Measurements from ENCODE around the gene EHD1.
A peak's percentile ranks its signal among the peaks of the same experiment; 100 is the strongest.

Gene EHD1

DNA sequence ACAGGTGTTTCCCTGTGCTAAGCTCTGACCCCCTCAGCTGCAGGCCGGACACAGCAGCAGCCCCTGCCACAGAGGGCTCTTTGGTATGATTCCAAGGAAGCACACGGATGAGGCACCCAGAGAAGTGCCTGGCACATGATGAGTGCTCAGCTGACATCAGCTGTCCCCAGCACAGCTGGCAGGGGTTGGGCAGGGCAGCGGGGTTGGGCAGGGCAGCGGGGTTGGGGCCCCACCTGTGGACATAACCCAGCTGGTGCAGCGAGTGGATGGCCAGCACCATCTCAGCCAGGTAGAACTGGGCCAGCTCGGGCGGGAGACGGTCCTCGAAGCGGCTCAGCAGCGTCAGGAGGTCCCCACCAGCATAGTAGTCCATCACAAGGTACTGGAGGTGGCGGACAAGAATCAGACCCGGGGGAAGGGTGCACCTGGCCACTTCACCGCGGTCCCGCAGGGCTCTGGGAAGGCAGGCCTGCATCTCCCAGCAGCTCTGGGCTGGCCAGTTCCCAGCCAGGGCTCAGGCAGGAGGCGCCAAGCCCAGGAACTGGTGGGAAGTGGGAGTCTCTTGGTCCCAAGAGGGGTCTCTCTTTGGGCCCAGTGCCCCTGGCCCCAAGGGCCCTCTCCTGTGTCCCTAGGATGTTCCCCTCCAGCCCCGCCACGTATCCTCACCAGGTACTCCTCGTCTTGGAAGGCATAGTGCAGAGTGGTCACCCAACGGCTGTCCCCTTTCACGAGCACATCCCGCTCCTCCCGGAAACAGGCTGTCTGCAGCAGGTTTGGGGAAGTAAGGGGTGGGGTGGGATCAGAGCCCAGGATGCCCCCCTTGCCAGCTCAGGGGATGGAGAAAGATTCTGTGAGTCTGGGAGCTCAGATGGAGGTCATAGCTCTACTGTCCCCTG is 38.3 kb downstream of the EHD1 start:
- no peak for DNase-seq
- in situ Hi-C loops (cut with HindIII; ENCODE audit: low pct_ligation_motif_present, low pct_unique_long_range_greater_than_20kb, low sequenced_read_pairs) = no loop called here

DNA sequence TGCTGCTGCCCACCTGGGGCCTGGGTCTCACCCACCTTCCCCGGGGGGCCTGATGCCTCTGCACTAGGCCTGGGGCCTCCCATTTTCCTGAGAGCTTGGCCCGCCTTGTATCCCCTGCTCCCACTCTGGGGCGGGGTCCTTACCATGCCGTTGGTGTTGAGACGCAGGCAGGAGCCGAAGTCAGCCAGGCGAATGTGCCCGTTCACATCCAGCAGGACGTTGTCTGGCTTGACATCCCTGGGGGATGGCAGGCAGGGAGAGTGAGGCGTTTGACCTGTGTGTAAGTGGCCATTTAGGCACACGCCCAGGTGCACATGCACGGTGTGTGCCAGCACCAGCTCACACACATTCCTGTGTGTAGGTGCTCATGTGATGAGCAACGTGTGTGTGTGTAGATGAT is 39.1 kb downstream of the EHD1 start:
- no peak for DNase-seq
- in situ Hi-C loops (cut with HindIII; ENCODE audit: low pct_ligation_motif_present, low pct_unique_long_range_greater_than_20kb, low sequenced_read_pairs) = no loop called here

DNA sequence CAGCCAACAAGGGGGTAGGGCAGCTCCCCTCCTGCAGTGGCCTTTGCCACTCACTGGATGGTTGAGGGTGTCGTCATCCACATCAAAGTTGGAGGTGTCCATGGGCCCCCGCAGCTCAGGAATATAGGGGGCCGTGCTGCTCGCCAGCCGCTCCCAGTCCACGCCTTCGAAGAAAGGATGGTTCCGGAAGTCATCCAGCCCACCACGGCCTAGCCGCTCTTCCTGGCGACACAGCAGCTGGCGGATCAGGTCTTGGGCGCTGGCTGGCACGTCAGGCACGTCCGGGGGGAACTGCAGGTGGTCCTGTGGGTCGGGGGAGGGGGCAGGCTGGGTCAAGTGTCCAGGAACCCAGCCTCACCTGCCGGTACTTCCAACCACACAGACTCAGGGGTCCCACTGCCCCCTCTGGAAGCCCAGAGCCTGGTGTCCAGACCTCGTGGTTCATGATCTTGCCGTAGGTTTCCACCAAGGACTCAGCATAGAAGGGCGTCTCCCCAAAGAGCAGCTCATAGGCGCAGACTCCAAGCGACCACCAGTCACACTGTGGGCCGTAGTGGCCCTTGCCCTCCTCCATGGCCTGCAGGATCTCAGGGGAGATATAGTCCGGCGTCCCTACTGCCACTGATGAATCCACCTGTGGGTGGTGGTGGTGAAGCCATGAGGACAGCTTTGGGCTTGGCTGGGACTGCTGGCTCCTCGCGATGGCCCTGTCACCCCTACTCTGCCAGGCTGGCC is 39.7 kb downstream of the EHD1 start:
- in situ Hi-C loops (cut with HindIII; ENCODE audit: low pct_ligation_motif_present, low pct_unique_long_range_greater_than_20kb, low sequenced_read_pairs) = no loop called here
- no peak for DNase-seq

DNA sequence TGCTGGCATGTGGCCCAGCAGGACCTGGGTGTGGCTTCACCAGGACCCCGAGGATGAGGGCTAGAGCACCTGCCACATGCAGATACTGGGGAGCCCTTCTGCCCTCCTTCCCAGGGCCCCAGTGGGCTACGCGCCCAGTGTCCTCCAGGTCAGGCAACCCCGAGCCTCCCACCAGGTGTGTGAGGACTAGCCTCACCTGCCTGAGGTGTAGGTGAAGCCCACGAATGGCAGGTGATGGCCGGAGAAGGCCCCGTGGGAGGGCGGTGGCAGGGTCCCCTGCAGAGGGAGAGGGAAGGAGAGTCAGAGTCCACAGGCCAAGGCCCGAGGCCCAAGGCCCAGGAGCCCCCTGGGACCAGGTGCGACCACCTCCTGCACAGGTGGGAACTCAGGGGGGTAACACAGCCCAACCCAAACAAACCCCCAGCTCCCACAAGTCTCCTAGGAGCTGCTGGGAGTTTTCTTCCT is 40.5 kb downstream of the EHD1 start:
- in situ Hi-C loops (cut with HindIII; ENCODE audit: low pct_ligation_motif_present, low pct_unique_long_range_greater_than_20kb, low sequenced_read_pairs) = no loop called here

DNA sequence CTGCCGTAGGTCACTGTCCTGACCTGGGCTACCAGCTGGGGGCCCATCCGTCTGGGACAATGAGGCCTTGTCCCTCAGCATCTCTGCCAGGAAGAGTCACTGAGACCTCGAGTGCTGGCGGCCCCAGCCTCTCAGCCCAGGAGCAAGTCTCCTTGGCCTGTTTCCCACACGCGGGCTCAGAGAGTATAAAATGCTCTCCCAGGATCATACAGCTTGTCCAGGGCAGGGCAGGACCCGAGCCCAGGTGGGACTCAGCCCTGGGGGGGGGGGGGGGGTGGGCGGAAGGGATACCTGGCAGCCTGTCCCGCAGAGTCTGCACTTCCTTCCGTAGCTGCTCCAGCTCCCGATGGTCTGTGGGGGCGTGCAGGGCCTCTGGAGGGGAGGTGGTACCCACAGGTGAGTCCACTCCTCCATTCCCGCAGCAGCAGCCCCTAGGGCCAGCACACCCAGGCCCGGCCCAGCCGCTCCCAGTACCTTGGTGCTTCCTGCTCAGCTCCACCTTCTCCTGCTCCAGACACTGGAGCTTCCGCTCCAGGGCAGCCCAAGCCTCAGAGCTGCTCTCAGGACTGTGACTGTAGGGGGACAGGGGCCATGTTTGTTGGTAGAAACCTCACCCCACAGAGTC is 41.9 kb downstream of the EHD1 start:
- in situ Hi-C loops (cut with HindIII; ENCODE audit: low pct_ligation_motif_present, low pct_unique_long_range_greater_than_20kb, low sequenced_read_pairs) = no loop called here
- DNase-seq = no peak

More for the DNA sequence above, 40.5 kb downstream of the EHD1 start:
- no peak for DNase-seq

DNA sequence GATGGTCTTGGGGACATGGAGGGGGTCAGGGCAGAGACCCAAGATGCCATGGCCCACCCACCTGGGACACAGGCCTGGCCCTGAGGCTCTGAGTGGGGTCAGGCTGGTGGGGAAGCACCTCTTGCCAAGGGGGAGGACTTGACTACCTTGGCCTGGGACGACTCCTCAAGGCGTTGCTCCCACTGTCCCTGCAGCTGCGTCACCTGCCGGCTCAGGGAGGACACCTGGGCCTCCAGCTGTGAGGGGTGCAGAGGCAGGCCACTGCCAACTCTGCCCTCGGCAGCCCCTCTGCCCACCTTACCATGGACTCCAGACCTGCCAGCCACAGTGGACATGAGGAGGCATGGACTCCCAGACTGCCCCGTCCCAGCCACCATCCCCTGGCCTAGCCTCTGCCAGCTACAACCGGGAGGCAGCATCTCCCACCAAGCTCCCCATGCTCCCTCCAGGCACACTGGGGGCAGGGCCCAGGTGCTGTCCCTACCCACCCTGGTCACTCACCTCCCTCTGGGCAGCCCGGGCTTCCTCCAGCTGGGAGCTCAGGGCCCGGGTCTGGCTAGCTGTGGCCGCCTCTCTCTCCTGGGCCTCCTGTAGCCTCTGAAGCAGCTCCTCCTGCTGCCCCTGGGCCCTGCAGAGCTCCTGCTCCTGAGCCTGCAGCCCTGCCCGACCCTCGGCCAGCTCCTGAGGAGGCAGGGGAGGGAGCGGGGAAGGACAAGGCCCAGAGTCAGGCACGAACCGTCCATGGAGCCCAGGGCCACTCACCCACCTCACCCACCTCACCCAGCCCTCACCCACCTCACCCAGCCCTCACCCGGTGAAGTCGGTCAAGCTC is 42.6 kb downstream of the EHD1 start:
- no peak for DNase-seq
- in situ Hi-C loops (cut with HindIII; ENCODE audit: low pct_ligation_motif_present, low pct_unique_long_range_greater_than_20kb, low sequenced_read_pairs) = no loop called here

DNA sequence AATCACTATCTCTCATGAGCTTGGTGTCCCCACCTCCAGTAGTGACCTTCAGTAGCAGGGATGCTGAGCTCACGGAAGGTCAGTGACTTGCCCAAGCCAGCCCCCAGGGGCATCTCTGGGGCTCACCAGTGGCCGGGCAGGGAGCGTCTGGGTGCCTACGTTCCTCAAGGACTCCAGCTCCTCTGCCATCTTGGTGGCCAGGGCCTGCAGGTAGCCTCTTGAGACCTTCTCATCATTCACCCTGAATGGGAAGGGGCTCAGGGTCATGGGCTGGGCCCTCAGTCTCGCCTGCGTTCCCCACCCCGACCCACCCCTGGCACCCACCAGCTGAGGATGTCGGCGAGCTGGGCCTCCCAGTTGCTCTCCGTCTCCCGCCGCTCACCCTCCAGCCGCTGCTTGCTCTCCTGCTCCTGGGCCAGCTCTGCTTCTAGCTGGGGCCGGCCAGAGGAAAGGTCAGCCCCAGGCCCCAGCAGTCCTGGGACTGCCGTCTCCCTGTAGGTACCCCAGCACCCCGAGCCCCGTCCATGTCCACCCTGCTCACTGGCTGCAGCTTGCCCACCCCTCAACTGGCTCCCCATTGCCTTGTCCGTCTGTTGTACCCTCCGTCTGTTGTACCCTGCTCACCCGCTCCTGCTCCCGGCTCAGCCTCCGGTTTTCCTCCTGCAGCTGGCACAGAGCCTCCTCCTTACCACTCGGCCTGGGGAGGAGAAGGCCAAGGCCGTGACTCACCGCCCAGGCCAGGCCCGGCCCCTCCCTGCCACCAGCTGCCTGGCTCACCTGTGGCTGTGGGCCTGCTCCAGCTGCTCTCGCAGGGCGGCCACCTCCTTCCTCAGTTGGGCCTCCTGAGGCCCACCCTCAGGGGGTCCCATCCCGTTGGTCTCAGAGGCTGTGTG is 43.5 kb downstream of the EHD1 start:
- in situ Hi-C loops (cut with HindIII; ENCODE audit: low pct_ligation_motif_present, low pct_unique_long_range_greater_than_20kb, low sequenced_read_pairs) = no loop called here
- DNase-seq = peak; percentile 80

DNA sequence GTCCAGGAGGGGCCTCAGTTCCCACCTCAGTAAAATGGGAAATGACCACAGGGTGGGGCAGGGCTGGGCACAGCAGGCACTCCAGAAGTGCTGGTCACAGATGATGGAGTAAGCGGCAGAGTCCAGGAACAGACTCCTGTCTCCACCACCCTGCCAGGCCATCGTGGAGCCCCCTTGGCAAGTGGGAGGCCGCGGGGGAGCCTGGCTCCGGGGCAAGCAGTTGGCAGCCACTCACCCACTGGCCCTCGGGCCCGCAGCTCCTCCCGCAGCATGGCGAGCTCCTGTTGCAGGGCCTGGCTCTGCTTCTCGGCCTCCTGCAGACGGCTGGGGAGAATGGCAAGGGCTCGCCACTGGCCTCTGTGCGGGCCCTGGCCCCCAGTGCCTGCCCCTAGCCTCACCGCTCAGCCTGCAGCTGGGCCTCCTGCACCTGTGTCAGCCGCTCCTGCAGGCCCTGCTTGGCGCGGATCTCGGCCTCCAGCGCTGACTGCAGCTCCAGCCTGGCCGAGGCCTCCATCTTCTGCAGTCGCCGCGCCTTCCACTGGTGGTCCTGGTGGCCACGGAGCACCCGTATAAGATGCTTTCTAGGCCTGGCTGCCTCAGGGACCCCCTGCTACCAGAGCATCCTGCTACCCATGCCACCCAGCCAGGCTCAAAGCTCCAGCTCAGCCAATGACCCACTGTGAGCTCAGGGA is 44.2 kb downstream of the EHD1 start:
- DNase-seq = no peak
- in situ Hi-C loops (cut with HindIII; ENCODE audit: low pct_ligation_motif_present, low pct_unique_long_range_greater_than_20kb, low sequenced_read_pairs) = no loop called here

DNA sequence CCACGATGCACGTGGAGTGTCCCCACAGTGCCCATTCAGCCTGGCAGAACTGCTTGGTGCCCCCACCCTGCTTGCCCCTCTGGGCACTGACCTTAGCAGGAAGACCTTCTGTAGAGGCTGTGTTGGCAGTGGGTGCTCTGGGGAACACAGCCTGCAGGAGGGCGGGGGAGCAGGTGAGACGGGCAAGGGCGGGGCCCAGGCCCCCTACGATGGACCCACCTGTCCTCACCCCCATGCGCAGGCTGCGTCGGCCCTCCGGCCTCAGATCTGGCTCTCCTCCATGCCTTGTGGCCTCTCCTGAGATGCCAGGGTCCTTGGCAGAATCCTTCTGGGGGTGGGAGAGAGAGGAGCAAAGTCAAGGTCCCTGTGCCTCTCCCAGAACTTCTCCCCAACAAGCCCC is 44.9 kb downstream of the EHD1 start:
- in situ Hi-C loops (cut with HindIII; ENCODE audit: low pct_ligation_motif_present, low pct_unique_long_range_greater_than_20kb, low sequenced_read_pairs) = no loop called here
- no peak for DNase-seq

DNA sequence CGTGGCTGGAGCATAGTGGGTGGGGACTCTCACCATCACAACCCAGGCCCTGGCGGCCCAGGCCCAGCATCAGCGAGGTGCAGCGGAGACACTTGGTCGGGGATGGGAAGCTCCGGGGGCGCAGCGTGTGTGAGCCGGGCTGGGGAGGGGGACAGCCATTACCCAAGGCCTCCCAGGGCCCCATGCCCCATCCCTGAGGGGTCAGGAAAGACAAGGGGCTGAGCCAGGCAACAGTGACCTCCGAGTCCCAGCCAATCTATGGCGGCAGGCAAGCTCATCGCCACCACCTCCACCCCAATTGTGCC is 45.3 kb downstream of the EHD1 start:
- DNase-seq = no peak
- in situ Hi-C loops (cut with HindIII; ENCODE audit: low pct_ligation_motif_present, low pct_unique_long_range_greater_than_20kb, low sequenced_read_pairs) = no loop called here

DNA sequence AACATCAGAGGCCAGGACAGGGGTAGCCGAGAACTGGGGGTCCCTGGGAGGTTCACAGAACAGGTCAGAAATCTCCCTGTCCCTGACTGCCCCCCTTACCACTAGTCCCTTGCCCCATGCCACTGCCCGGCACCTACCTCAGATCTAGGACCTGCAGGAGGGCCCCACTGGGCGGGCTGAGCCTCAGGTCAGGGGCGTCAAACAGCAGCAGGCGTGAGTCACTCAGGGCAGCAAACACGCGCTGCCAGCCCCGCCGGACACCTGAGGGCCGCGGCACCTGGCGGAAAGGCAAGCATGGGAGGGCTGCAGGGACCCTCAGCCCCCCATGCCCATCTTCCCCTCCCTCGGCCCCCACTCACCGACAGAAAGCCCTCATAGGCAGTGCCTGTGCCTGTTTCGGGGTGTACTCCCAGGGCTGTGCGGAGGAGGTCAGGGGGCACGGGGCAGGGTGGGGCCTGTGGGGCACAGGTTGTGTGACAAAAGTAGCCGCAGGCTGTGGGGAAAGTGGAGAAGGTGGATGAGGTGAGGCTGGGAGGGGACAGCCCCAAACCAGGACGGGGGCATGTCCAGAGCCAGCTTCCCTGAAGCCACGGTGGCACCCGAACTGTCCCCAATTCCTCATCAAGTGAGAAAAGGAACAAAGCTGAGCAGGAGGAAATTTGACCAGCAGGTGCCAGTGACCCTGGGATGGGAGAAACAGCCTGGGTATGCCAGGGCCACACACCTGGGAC is 45.8 kb downstream of the EHD1 start:
- in situ Hi-C loops (cut with HindIII; ENCODE audit: low pct_ligation_motif_present, low pct_unique_long_range_greater_than_20kb, low sequenced_read_pairs) = no loop called here
- DNase-seq = no peak

DNA sequence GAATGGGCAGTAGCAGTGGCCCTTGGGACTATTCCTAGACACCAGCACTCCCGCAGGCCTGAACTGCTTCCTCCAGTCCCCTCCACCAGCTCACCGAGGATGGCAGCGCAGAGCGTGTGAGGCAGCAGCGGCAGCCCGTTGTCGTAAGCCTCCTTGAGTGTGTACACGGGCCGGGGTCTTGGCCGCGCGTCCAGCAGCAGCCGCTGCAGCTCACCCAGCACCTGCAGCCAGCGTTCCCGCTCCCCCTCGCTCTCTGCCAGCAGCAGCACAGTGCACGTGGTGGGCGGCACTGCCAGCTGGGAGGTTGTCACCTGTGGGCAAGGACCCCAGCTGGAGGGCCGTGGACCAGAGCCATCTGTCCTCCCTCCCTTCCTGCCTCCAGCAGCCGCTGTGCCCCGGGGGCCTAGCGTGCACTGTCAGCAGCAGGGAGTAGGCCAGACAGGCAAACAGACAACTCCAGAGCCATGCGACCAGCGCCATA is 47.0 kb downstream of the EHD1 start:
- in situ Hi-C loops (cut with HindIII; ENCODE audit: low pct_ligation_motif_present, low pct_unique_long_range_greater_than_20kb, low sequenced_read_pairs) = no loop called here

DNA sequence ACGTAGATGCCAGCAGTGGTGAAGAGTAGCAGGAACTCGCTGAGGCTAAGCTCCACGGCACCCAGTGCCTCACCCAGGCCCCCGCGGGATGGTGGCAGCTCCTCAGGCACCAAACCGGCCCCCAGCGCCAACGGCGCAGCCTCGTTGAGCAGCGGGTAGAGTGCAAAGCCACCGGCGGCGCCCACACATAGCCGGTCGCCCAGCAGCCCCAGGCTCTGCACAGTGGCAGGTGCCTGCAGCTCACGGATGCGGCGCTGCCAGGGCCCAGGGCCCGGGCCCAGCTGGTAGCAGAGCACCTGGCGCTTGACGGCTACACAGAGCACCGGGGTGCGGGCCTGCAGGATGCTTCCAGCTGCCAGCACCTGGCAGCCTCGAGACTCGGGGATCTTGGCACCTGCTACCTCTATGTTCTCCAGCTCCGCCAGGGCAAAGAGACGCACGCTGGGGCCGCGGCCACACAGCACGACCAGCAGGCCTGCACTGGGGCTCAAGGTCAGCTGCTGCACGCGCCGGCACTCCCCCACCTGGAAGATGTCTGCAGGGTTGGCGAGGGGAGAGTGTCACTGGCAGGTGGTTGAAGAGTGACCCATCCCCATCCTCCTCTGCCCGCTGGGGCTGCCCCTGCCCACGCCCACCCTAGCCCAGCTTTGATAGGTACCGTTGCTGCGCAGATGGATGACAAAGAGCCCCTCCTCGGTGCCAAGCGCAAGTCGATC is 48.7 kb downstream of the EHD1 start:
- in situ Hi-C loops (cut with HindIII; ENCODE audit: low pct_ligation_motif_present, low pct_unique_long_range_greater_than_20kb, low sequenced_read_pairs) = no loop called here
- no peak for DNase-seq

More for the DNA sequence above, 47.0 kb downstream of the EHD1 start:
- DNase-seq = no peak

DNA sequence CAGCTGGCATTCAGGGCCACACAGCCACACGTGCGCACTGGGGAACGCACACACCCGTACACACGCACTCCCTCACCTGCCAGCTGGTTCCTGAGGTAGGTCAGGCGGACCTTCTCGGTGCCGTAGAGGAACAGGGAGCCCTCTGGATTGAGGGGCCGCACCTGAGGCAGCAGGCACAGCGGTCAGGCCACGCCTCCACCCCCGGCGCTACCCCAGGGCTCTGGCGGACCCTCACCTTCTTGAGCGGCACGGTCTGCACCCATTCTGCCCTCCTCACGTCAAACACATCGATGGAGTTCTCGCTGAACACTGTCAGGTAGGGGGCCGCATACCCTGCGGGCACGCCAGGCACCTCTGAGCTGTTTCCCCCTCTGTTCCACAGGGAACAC is 51.0 kb downstream of the EHD1 start:
- in situ Hi-C loops (cut with HindIII; ENCODE audit: low pct_ligation_motif_present, low pct_unique_long_range_greater_than_20kb, low sequenced_read_pairs) = no loop called here
- no peak for DNase-seq

DNA sequence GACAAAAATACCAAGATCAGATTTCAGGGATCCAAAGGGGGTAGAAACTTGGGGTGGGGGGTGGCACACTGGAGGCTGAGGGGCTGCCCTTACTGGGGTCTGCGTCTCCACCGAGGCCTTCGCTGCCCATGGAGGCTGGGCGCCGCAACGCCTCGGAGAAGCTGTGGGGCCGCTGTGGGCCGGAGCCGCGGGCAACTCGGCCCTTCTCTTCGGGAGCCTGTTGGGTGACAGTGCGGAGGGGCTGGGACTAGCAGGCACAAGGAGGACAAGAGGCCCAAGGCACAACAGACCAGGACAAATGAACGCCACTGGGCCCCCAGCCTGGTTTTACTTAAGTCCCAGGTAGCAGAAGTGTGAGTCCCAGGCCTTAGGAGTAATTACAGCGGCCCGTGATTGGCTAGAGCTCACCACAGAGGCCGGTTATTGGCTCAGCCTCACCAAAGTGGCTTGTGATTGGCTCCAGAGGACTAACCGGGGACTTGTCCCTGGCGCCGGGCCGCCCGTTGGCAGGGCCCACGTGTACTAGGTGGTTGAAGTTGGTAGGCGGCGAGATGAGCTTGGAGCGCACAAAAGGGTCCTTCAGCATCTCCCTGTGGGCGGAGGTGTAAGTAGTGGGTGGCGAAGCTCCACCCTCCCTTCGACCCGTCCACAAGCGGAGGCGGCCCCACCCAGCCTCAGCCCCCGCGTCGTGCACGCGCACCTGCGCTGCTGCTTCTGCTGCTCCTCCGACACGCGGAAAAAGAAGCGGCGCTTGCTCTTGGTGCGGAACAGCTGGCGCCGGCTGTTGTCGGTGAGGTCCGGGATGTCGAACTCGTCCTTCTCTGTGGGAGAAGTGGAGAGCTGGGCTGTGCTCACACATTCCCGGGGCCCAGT is 51.6 kb downstream of the EHD1 start:
- in situ Hi-C loops (cut with HindIII; ENCODE audit: low pct_ligation_motif_present, low pct_unique_long_range_greater_than_20kb, low sequenced_read_pairs) = no loop called here

More for the DNA sequence above, 51.6 kb downstream of the EHD1 start:
- no peak for DNase-seq

All from ACHN (cell line).